ENCODE data around the gene C16orf92. TPM values are rescaled to one million over a fixed set of nuclear protein-coding genes. Genes with fewer than 3 reads are reported as not detected.

Gene C16orf92
- total and polyA plus RNA-seq, 2 experiments from 2014 or later = not detected

GRCh38 chr16:29991571-29991904, 31.5 kb upstream of the C16orf92 start:
- Histone ChIP-seq H3K27ac (no peak overlapping the region), H3K36me3 (peaks cover 28% of the 10 kb centered on the region), H3K4me1 (ENCODE audit: low read depth) (no peaks in the 10 kb centered on the region), H3K9me3 (ENCODE audit: low read depth) (no peaks in the 10 kb centered on the region), H3K27me3 (no peaks in the 10 kb centered on the region), H3K4me3 (no peak overlapping the region)
- DNase-seq (ENCODE audit: low read depth in 1 of 2, low spot score in 1 of 2) = no peak
- TF ChIP-seq, protein P1, sequence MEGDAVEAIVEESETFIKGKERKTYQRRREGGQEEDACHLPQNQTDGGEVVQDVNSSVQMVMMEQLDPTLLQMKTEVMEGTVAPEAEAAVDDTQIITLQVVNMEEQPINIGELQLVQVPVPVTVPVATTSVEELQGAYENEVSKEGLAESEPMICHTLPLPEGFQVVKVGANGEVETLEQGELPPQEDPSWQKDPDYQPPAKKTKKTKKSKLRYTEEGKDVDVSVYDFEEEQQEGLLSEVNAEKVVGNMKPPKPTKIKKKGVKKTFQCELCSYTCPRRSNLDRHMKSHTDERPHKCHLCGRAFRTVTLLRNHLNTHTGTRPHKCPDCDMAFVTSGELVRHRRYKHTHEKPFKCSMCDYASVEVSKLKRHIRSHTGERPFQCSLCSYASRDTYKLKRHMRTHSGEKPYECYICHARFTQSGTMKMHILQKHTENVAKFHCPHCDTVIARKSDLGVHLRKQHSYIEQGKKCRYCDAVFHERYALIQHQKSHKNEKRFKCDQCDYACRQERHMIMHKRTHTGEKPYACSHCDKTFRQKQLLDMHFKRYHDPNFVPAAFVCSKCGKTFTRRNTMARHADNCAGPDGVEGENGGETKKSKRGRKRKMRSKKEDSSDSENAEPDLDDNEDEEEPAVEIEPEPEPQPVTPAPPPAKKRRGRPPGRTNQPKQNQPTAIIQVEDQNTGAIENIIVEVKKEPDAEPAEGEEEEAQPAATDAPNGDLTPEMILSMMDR (IDR thresholded peaks at IDR 0.05; ENCODE audit: low read depth, low read length) = no peak

- no peak overlapping the region for H3K27ac ChIP-seq
- DNase-seq (ENCODE audit: low read depth in 1 of 2, low spot score in 1 of 2) = peak in 1 of 2 donors; percentile 56
- no peaks in the 10 kb centered on the region for H3K9me3 ChIP-seq (ENCODE audit: low read depth)
- H3K36me3 ChIP-seq = peaks cover 24% of the 10 kb centered on the region
- H3K4me1 ChIP-seq (ENCODE audit: low read depth) = no peaks in the 10 kb centered on the region
- H3K4me3 ChIP-seq = no peak overlapping the region
- H3K27me3 ChIP-seq = no peaks in the 10 kb centered on the region
- TF ChIP-seq, protein P1 (IDR thresholded peaks at IDR 0.05; ENCODE audit: low read depth, low read length) = no peak
Measured at GRCh38 chr16:29992344-29992967, 30.5 kb upstream of the C16orf92 start.

DNA sequence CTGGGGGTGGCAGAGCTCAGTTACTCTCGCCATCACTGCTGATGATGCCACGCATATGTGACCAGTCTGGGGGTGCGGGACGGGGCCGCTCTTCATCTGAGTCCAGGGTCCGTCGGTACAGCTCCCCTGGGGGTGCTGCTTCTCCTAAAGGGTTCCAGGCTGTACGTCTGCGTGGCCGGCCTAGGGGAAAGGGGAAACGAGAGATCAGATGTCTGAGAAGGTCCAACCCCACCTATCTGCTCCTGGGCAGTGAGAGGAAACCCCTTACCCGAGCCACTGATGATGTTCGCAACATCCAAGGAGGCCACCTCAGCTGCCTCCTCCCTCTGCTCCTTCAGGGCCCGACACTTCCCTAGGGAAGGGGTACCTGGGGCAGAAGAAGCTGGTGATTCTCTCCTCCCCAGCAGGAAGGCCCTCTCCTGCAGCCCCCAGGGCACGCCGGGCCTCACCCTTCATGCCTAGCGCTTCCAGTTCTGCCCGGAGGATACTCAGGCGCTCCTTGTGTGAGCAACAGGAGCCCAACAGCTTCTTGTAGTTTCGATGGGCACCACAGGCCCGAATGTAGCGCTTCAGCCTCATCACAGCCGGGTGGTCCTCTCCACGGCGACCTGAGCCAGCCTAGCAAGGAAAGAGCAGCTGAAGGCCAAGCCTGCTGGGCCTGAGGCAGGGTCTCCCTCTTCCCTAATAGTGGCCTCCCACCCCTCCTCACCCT, 29.7 kb upstream of the C16orf92 start:
- H3K36me3 ChIP-seq = peaks cover 20% of the 10 kb centered on the region
- H3K9me3 ChIP-seq (ENCODE audit: low read depth) = no peaks in the 10 kb centered on the region
- H3K27me3 ChIP-seq = no peaks in the 10 kb centered on the region
- no peaks in the 10 kb centered on the region for H3K4me1 ChIP-seq (ENCODE audit: low read depth)
- DNase-seq (ENCODE audit: low read depth in 1 of 2, low spot score in 1 of 2) = no peak
- TF ChIP-seq, protein P1 (IDR thresholded peaks at IDR 0.05; ENCODE audit: low read depth, low read length) = no peak
- no peak overlapping the region for H3K4me3 ChIP-seq
- H3K27ac ChIP-seq = no peak overlapping the region

- Histone ChIP-seq H3K4me1 (ENCODE audit: low read depth) (no peaks in the 10 kb centered on the region), H3K4me3 (no peak overlapping the region), H3K9me3 (ENCODE audit: low read depth) (no peaks in the 10 kb centered on the region), H3K36me3 (peaks cover 20% of the 10 kb centered on the region), H3K27ac (no peak overlapping the region), H3K27me3 (no peaks in the 10 kb centered on the region)
- DNase-seq (ENCODE audit: low read depth in 1 of 2, low spot score in 1 of 2) = no peak
- TF ChIP-seq, protein P1 (IDR thresholded peaks at IDR 0.05; ENCODE audit: low read depth, low read length) = no peak
Measured at GRCh38 chr16:29993903-29994599, 28.9 kb upstream of the C16orf92 start.

DNA sequence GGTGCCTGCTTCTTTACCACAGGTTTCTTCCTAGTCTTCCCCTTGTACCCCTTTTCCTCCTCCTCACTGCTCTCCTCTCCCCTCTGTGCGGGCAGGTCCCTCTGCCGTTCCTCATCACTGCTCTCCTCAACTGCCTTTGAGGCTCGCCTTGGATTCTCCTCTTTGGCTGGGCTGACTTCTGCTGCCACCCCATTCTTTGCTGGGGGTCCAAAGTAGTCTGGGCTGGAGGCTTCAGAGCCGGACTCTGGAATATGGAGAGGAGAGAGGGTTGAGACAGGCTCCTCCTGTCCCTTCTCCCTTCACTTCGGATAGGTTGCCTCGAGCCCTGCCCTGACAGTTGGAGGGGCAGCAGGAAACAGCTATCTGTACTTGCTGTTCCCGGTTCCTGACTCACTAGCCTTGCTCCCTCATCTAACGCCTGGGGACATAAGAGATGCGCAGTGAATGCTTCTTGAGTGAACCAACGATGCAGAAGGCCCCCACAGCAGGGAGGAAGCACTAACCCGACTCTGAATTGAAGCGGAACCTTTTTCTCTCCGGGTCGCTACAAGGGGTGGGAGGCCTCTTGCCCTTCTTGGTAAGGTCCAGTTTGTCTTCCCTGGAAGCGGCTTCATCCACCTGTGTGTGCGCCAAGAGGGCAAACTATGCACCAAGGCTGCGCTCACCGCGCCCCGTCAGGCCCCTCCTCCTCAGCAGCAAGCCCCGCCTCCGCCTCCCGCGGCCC, 28.2 kb upstream of the C16orf92 start:
- no peaks in the 10 kb centered on the region for H3K27me3 ChIP-seq
- H3K9me3 ChIP-seq (ENCODE audit: low read depth) = no peaks in the 10 kb centered on the region
- no peaks in the 10 kb centered on the region for H3K4me1 ChIP-seq (ENCODE audit: low read depth)
- H3K36me3 ChIP-seq = peaks cover 17% of the 10 kb centered on the region
- DNase-seq (ENCODE audit: low read depth in 1 of 2, low spot score in 1 of 2) = peak in 1 of 2 donors; percentile 53
- H3K27ac ChIP-seq = peak overlapping the region; percentile 86
- H3K4me3 ChIP-seq = peak overlapping the region; percentile 84
- TF ChIP-seq, protein P1 (IDR thresholded peaks at IDR 0.05; ENCODE audit: low read depth, low read length) = no peak
